Stimulated activated CD4-positive, alpha-beta T cell treated with anti-CD3 and anti-CD28 coated beads, Interleukin-12 subunit alpha, Interleukin-12 subunit beta, amount 100 ng/mL, for 24 hours (primary cell): Measurements from ENCODE around the gene GP1BA.
A peak's percentile ranks its signal among the peaks of the same experiment; 100 is the strongest.

ENCODE experiments used
- DNase-seq, 2 experiments: peaks; one replicate each; pipeline ENCODE4 v3.0.0-alpha.2; 2020; ENCODE audit warnings: low read depth in 2 of 2

GP1BA gene

GRCh38 chr17:4950746-4951204 is 18.7 kb downstream of the GP1BA start, which contains the start of gene ENO3:
Gene ENO3 (plus strand): TSS chr17:4951119. CDS start chr17:4951830, 711 bp downstream.
- DNase-seq = no peak

GRCh38 chr17:4951486-4951885 is 19.4 kb downstream of the GP1BA start:
- DNase-seq = no peak

GRCh38 chr17:4953451-4953961 is 21.4 kb downstream of the GP1BA start:
- DNase-seq = no peak

- DNase-seq = no peak
Observed at GRCh38 chr17:4955091-4955490, 23.0 kb downstream of the GP1BA start.

- no peak for DNase-seq
Observed at GRCh38 chr17:4956493-4957061, 24.5 kb downstream of the GP1BA start.

GRCh38 chr17:4958102-4958501 is 26.0 kb downstream of the GP1BA start:
- no peak for DNase-seq

- no peak for DNase-seq
Observed at GRCh38 chr17:4959261-4959965, 27.3 kb downstream of the GP1BA start.

- DNase-seq = no peak
Observed at GRCh38 chr17:4960279-4960922, 28.3 kb downstream of the GP1BA start.

GRCh38 chr17:4965311-4965986 is 33.4 kb downstream of the GP1BA start:
- DNase-seq = no peak

- peak; percentile 89 to 90 for DNase-seq
Observed at GRCh38 chr17:4966844-4967538, 34.9 kb downstream of the GP1BA start.

GRCh38 chr17:4967539-4968485 is 35.7 kb downstream of the GP1BA start, which contains the start of gene SPAG7:
Gene SPAG7 (minus strand): TSS chr17:4967817. CDS start chr17:4967804, 13 bp downstream.
- peak; percentile 89 for DNase-seq

GRCh38 chr17:4968486-4969046 is 36.5 kb downstream of the GP1BA start:
- no peak for DNase-seq

GRCh38 chr17:4969047-4969550 is 37.0 kb downstream of the GP1BA start:
- peak in 1 of 2 experiments; percentile 54 for DNase-seq

GRCh38 chr17:4969551-4970173 is 37.6 kb downstream of the GP1BA start:
- no peak for DNase-seq

- no peak for DNase-seq
Observed at GRCh38 chr17:4970273-4970672, 38.2 kb downstream of the GP1BA start.

GRCh38 chr17:4971826-4972225 is 39.7 kb downstream of the GP1BA start:
- no peak for DNase-seq

- no peak for DNase-seq
Observed at GRCh38 chr17:4972322-4972721, 40.2 kb downstream of the GP1BA start.

GRCh38 chr17:4972752-4973151 is 40.7 kb downstream of the GP1BA start:
- DNase-seq = no peak
